ENCODE measurements around the gene C1orf210.

Gene C1orf210

DNA sequence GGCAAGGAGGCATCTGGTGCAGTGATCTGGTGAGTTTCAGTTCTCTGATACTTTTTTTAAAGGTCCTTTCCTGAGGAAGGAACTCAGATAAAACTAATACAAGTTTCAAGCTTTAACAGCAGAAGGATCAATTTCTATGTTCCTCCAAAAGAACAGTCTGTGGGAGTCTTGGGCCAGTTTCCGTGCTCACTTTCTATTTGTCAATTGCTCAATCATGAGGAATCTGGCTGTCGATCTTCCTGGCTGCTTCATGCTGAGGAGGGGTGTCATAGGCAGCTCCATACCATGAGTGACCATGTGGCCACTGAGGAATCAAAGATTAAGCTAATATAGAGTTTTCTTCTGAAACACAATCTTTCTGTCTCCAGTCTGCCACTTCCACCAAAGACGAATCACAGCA lies 27.0 kb downstream of the C1orf210 start:
- DNase-seq (ENCODE audit: low read depth) = no peak
- TF ChIP-seq, protein P1, sequence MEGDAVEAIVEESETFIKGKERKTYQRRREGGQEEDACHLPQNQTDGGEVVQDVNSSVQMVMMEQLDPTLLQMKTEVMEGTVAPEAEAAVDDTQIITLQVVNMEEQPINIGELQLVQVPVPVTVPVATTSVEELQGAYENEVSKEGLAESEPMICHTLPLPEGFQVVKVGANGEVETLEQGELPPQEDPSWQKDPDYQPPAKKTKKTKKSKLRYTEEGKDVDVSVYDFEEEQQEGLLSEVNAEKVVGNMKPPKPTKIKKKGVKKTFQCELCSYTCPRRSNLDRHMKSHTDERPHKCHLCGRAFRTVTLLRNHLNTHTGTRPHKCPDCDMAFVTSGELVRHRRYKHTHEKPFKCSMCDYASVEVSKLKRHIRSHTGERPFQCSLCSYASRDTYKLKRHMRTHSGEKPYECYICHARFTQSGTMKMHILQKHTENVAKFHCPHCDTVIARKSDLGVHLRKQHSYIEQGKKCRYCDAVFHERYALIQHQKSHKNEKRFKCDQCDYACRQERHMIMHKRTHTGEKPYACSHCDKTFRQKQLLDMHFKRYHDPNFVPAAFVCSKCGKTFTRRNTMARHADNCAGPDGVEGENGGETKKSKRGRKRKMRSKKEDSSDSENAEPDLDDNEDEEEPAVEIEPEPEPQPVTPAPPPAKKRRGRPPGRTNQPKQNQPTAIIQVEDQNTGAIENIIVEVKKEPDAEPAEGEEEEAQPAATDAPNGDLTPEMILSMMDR (conservative IDR thresholded peaks at IDR 0.05; ENCODE audit: control insufficient read depth, insufficient read depth, low read depth, low read length) = no peak
- H3K4me3 ChIP-seq (ENCODE audit: control insufficient read depth, low read depth, low read length) = no peak overlapping the region

DNA sequence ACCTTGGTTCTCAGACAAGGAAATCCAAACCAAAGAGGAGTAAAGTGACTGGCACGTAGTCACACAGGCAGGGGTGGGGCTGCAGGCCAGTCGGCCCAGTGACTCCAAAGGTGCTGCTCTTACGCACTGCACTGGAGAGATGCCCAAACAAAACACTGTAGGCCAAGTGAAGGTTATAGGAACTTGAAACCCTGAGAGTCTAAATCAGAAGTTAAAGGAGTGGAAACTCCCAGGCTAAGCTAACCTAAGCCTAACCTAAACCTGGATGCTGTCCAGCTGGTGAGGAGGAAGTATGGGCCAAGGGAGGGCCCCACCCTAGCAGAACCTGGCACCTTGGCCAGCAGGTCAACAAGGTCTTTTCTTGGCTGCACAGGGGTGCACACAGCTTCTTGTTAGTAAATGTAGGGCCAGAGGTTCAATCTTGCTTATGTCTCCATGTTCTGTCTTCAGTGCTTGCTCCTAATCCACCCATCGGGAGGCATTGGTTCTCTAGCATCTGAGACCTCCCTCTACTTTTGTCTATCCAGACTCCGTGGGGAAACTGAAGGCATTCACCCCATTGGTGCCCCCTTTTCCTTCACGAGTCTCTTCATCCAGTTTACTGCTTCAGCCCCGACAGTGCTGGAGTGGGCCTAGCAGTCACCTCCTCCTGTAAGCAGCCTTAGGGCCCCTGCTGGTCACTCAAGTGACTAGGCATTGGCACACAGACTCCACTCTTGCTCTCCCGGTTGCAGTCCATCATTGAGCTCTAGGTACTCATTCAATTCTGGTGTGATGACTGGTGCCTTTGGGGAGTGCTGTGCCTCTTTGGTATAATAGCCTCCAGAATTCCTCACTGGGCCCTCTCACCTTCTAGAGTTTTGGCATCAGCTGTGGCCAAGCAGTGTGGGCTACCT lies 28.5 kb downstream of the C1orf210 start:
- no peak for DNase-seq (ENCODE audit: low read depth)
- TF ChIP-seq, protein P1 (conservative IDR thresholded peaks at IDR 0.05; ENCODE audit: control insufficient read depth, insufficient read depth, low read depth, low read length) = no peak
- H3K4me3 ChIP-seq (ENCODE audit: control insufficient read depth, low read depth, low read length) = no peak overlapping the region

DNA sequence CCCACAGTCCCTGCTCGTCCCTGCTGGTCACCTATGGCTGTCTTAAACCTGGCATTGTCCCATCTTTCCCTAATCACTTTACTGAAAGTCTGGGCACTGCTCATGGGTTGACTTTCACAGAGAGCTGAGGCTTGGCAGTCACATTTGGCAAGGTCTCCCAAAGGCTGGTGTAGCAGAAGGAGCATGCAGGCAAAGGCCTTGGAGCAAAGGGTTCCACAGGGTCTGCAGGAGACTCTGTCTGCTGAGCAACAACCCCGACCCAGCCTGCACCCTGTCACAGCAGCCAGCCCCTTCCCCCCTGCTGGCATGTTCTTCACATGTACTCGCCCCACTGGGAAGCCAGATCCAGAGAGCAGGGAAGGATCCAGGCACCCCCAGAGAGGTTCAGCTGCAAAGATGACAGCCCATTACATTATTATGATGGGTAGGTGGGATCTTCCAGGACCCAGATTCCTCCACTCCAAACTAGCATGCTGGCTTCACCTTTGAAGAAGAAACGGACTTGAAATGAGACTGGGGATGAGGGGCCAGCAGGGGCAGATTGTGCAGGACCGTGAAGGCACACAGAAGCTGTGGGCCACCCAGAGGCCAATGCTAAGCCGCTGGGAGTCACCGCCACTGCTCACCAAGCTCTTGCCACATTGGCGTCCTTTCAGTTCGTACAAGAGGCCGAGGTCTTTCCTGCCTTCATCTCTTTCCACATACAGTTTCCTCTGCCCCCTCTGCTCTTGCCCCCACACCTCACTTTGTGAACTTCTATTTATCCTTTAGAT lies 29.8 kb downstream of the C1orf210 start:
- TF ChIP-seq, protein P1 (conservative IDR thresholded peaks at IDR 0.05; ENCODE audit: control insufficient read depth, insufficient read depth, low read depth, low read length) = no peak
- no peak for DNase-seq (ENCODE audit: low read depth)
- no peak overlapping the region for H3K4me3 ChIP-seq (ENCODE audit: control insufficient read depth, low read depth, low read length)

DNA sequence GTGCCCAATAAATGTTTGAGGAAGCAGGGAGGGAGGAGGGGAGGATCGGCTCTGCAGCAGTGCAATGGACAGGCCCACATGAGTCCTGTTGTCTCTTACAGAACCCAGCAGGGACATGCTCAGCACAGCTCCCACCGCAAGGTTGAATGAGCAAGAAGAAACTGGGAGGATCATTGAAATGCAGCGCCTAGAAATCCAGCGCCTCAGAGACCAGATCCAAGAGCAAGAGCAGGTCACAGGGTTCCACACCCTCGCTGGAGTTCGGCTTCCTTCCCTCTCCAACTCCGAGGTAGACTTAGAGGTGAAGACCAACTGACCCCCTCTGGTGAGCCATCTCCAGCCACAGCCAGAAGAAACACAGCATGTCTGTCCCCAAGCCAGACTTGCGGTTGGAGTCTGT lies 31.5 kb downstream of the C1orf210 start:
- DNase-seq (ENCODE audit: low read depth) = no peak
- no peak overlapping the region for H3K4me3 ChIP-seq (ENCODE audit: control insufficient read depth, low read depth, low read length)
- TF ChIP-seq, protein P1 (conservative IDR thresholded peaks at IDR 0.05; ENCODE audit: control insufficient read depth, insufficient read depth, low read depth, low read length) = no peak

DNA sequence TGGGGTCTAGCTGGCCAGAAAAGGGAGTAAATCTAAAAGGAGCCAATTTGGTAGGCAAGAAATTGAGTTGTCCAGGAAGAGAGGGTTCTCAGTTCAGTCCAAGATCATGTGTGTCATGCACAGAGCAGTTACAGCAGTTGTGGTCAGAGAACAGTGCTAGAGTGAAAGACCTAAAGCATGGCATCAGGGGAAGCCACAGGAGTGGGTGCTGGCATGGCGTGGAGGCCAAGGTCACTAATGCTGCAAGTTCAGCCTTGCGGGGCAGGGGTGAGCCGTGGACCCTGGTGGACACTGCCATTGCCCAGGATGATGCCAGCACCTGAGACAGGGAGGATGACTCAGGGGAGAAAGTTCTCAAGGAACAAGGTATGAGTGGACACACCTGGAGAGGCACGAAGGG lies 32.2 kb downstream of the C1orf210 start:
- TF ChIP-seq, protein P1 (conservative IDR thresholded peaks at IDR 0.05; ENCODE audit: control insufficient read depth, insufficient read depth, low read depth, low read length) = no peak
- no peak overlapping the region for H3K4me3 ChIP-seq (ENCODE audit: control insufficient read depth, low read depth, low read length)
- no peak for DNase-seq (ENCODE audit: low read depth)

DNA sequence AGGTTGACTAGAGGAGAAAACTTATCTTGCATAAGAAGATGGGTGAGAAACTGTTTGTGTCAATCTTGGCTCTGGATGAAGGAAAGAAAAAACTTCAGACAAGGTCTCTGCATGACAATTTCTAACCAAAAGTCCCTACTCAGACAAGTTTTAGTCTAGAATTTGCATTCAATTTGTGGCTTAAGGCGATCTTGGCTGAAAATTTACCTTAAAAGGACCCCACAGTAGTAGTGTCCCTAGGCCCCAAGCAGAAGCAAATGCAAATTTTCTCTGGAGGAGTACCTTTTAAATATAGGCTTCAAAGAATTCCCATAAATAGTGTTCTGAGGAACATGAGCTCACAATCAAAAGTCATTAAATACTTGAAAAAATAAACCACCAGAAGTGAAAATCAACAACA lies 33.2 kb downstream of the C1orf210 start:
- no peak overlapping the region for H3K4me3 ChIP-seq (ENCODE audit: control insufficient read depth, low read depth, low read length)
- no peak for DNase-seq (ENCODE audit: low read depth)
- TF ChIP-seq, protein P1 (conservative IDR thresholded peaks at IDR 0.05; ENCODE audit: control insufficient read depth, insufficient read depth, low read depth, low read length) = no peak
